ENCODE measurements around the gene CDKN1B.

CDKN1B gene

DNA sequence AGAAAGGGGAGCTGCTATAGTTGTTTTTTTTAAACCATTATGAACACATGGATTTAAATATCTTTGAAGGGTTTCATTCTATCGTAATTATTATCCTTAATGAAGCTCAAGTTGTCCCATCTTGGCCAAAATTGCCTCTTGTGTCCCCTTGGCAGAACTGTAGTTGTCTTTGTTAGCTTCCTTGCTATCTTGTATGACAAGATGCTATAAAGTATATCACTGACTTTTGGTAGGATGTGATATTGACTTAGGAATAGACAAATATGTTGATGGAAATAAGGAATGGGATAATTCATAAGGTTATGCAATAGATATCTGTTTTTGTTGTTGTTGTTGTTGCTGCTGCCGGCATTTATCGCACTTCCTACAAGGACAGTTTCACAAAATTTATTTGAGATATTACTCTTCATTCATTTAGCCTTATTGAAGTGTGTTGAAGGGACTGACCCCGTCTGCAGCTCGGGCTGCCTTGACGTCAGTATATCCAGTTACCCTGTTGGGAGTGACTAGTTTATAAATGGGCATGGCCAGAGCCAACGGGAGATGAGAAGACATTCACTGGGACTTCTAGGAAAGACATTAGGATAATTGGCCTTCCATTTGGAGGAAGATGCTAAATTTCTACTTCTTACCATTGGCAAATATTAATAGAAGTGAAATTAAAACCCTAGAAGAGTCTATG, 42.2 kb downstream of the CDKN1B start:
- DNase-seq (ENCODE audit: low read depth): no peak

DNA sequence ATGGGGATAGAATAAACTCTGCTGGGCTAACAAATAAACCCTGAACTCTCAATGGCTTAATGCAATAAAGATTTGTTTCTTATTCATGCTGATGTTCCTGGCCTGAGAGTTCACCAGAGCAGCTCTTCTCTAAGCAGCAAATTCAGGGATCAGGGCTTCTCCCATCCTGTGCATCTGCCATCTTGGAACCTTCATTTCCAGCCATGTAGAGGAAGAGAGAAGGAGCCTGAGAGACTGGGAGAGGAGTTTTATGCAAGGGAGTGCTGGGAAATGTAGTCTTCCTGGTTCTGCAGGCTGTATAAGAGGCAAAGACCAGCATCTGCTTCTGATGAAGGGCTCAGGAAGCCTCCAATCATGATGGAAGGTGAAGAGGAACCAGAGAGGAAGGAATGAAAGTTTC, 47.7 kb downstream of the CDKN1B start:
- DNase-seq (ENCODE audit: low read depth): no peak

DNA sequence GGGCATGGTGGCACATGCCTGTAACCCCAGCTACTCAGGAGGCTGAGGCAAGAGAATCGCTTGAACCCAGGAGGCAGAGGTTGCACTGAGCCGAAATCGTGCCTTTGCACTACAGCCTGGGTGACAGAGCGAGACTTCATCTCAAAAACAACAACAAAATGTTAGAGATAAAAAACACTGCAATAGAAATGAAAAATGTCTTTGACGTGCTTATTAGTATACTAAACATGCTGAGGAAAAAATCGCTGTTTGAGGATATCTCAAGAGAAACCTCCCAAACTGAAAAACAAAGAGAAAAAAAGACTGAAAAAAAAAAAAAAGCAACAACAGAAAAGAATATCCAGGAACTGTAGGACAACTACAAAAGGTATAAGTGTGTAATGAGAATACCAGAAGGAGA, 53.1 kb downstream of the CDKN1B start:
- no peak for DNase-seq (ENCODE audit: low read depth)

Data from activated T-cell treated with anti-CD3 and anti-CD28 coated beads for 24 hours (primary cell).